Stimulated activated CD8-positive, alpha-beta memory T cell treated with anti-CD3 and anti-CD28 coated beads, Interleukin-12 subunit alpha, Interleukin-12 subunit beta, amount 100 ng/mL, for 24 hours (primary cell): ENCODE measurements around the gene SIPA1L3.

Source experiments
- DNase-seq: peaks from one replicate; pipeline ENCODE4 v3.0.0-alpha.2; 2020; ENCODE audit errors: extremely low read depth

The SIPA1L3 gene

DNA sequence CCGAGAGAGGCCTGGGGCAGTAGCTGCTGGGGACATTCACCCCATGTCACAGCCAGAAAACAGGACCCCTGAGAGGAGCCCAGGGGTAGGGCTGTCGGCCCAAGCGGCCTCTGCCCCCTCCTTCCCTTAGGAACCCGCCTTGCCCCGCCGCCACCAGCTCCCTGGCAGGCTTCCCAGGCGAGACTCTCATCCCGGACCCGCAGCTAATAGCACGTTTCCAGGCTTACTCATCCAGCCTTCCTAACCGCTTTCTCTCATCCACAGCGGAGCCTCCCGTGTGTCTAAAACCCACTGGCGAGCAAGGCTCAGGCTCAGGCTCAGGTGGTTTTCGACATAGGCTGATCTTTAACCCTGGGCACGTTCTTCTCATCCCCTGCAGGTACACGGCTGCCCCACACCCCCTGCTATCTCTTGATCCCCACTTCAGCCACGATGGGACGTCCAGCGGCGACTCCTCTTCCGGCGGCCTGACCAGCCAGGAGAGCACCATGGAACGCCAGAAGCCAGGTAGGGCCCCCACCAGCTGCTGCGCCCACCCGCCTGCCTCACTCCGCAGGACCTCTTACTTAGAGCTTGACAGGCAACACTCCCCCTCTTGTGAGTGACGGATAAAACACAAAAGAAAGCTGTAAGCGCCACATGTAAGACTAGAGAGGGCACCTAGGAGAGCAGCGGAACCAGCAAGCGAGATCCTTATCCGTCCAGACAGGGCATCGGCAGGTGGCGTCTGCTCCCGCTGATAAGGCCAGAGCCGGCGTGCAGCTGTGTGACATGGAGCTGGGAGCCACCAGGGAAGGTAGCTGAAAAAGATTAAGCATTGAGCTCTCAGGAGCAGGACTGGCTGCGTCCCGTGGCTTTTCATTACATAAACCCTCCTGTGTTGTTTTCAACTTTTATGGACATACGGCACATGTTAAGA, 245.7 kb downstream of the SIPA1L3 start:
- DNase-seq: no peak

DNA sequence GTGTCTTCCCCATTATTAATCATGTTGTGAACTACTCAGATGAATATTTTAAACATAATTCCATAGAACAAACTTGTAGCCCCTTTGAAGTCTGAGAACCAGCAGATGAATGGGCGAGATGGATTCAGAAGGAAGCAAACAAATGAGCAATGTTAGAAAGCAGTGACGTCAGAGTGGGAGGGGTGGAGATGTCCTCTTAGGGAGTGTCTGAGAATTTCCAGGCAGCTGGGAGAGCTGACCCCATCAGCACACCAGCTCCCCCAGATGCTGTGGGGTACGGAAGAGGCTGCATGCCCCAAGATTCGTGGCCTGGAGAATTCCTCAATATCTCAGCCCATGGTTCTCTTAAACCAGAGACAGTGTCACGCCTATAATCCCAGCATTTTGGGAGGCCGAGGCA, 248.4 kb downstream of the SIPA1L3 start:
- DNase-seq: no peak

DNA sequence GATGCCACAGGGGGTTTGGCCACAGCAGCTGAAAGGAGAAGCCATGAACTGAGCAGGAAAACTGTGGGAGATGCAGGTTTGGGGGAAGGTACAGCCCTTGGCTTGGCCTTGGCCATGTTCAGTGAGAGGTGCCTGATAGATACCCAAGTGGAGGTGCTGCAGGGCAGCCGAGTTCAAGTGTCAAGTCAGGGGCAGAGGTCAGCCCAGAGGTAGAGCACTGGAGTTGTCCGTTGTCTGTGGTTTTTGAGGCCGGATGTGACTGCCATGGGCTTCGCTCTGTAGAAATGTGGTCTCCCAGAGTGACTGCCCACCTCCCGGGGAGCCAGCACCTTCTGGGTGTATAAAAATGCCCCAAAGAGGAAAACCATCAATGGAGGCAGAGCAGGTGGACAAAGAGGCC, 251.7 kb downstream of the SIPA1L3 start:
- no peak for DNase-seq

DNA sequence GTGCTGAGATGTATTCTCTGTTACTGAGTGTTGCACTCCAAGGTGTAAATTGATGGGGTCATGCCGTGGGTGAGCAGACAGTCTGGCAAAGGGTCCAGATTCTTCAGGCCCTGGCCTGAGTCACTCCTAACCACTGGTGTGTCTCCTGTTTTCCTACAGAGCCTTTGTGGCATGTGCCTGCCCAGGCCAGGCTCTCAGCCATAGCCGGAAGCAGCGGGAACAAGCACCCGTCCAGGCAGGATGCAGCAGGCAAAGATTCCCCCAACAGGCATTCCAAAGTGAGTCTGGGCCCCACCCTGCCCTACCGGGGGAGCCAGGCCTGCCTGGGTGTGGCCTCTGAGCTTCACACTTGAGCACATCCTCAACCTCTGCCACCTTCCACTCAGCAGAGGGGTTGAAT, 255.1 kb downstream of the SIPA1L3 start:
- DNase-seq: no peak

DNA sequence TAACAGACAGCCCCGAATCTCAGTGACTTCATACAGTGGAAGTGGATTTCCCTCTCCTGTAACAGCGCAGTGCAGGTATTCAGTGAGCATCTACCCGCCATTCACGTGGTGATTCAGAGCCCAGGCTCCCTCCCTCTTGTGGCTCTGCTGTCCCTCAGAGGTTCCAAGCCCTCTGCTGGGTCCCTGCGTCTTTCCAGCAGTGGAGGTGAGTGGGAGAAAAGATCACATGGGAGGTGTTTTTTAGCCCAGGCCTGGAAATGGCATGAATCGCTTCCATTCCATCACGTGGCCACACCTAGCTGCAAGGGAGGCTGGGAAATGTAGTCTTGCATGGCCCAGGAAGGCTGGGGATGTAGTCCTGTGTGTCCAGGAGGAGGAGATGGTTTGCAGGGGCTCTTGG, 255.6 kb downstream of the SIPA1L3 start:
- DNase-seq: no peak

DNA sequence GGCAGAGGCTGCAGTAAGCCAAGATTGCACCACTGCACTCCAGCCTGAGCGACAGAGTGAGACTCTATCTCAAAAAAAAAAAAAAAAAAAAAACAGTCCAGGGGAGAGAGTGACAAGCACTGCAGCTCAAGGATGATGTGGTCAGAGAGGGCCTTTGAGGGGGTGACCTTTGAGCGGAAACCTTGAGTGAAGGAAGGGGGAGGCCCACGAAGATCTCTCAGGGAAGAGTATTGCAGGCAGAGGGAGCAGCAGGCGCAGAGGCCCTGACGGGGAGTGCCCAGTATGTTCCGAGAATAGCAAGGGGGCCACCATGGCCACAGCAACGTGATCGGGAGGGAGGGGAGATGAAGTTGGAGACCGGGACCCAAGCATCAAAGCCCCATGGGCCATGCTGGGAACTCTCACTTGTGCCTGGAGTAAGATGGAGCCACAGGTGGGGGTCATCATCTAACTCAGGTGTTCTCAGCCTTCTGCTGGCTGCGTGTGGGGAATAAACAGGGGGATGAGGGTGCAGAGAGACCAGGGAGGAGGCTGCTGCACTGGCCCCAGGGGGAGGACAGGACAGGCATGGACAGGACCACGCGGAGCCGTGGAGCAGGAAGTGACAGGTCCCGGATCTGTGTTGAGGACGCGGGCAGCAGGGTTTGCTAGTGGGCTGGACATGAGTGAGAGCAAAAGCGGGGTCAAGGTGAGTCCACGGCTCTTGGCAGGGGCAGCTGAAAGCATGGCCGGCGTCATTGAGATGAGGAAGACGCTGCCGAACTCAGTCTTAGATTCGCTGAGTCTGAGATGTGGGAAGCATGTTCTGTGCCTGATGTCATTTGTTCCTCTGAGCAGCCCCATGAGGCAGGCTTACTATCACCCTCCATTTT, 256.6 kb downstream of the SIPA1L3 start:
- DNase-seq: no peak

DNA sequence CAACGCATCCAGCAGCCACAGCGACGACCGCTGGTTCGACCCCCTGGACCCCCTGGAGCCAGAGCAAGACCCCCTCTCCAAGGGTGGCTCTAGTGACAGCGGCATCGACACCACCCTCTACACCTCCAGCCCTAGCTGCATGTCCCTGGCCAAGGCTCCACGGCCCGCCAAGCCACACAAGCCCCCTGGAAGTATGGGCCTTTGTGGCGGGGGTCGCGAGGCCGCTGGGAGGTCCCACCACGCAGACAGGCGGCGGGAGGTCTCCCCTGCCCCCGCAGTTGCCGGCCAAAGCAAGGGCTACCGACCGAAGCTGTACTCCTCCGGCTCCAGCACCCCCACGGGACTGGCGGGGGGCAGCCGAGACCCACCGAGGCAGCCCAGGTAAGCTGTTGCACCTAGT, 257.5 kb downstream of the SIPA1L3 start:
- DNase-seq: no peak

DNA sequence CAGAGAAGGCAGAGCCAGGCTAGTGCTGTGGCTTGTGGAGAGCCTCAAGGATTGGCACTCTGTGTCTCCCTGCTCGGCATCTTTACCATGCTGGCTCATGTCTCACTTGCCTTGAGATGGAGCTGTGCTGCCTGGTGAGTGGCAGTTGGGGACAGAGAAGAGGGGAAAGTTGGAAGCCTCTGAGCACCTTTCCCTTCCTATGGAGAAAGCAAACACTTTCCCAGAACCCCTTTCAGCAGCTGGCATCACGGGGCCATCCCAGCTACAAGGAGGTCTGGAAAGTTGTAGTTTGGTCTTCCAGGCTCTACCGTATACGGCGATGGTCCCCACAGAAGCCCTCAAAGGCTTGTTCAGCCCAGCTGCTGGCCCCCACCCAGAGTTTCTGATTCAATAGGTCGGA, 258.3 kb downstream of the SIPA1L3 start:
- no peak for DNase-seq

DNA sequence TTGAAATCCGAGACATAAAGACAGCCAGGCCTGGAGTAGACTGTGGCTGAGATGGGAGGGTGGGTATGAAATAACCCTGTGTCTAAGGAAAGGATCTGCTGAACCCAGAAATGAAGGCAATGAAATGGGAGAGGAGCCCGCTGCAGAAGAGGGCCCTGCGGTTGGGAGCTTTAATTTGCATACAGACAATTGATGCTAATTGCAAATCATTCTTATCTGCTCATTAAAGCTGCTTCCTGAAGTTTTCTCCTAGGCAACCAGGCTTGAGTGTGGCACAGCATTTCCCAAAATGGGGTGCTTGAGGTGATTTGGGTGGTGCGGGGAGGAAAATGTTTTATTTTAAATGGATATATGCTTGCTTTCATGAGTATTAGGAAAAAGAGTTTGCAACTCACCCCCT, 261.6 kb downstream of the SIPA1L3 start:
- no peak for DNase-seq

DNA sequence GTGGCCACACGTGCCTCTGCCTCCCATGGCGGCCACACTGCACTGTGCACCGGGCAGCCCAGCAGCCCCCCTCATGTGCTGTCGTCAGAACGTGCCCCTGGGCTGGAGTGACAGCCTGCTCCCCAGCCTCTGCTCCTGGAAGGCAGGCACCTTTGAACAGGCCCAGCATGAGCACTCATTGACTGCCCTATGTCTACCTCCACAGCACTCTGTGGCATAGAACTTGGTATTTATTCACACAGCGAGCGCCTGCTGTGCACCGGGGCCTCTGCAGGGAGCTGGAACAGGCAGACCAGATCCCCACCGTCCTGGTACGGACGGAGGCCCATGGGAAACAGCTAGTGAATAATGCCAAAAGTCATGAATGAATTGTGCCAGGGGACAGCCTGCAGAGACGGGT, 263.3 kb downstream of the SIPA1L3 start:
- no peak for DNase-seq

DNA sequence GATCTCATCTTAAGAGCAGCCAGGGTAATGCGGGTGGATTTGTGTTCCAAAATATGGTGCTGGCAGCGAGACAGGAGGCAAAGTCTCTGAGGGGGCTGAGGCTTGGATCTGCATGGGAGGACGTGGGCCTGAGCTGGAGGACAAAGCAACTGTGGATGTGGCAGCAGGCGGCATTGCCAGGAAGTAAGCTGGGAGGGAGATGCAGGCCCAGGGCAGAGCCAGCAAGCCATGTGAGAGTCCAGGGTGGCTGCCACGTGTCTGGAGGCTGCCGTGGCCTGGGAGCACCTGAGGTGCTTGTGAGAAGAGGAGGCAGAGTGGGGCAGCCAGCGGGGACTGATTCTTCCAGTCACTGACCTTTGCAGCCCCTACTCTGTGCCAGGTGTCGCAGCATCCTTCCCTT, 265.0 kb downstream of the SIPA1L3 start:
- no peak for DNase-seq

DNA sequence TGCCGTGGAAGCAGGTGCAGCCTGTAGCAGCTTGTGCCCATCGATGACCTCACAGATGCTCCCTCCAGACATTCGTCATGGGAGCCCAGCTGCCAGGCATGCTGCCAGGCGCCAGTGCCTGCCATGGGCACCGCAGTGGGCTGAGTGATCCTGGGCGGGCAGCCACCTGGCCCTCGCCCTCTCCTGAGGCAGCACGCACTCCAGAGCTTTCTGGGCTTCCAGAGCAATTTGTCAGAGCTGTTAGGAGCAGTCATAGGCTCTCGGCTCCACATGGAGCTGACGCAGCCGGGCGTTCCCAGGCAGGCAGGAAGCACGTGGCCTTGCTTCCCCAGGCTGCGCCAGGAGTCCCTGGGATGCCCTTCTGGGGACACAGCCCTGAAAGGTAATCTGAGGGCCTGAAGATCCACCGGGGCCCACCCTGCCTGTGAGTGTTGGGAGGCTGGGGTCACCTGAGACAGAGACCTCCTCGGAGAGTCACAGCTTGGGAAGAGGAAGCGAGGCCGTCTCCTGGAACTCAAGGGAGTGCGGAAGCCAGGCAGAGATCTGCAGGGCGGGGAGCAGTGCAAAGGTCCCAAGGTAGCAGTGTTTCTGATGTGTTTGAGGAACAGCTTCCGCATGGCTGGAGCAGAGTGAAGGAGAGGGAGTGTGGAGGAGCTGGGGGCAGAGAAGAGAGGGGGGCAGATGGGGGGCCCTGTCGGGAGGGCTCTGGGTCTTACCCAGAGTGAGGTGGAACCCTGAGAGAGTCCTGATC, 266.5 kb downstream of the SIPA1L3 start:
- no peak for DNase-seq

DNA sequence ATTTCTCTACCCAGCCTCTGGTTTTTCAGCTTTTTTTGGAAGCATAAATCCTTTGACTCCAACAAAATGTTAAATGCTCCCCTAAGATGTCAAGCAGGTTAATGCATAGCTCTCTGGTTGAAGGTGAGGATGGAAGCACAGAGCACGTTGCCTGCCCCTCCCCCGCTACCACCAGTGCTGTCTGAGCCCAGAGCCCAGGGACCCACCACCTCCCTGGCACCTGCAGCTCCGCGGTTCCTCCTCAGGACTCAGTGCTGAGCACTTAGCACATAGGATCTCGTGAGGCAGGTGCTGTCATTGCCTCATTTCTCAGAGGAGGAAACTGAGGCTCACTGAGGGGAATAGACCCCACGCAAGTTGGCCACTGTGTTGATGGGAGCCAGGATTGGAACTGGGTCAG, 268.4 kb downstream of the SIPA1L3 start:
- no peak for DNase-seq

DNA sequence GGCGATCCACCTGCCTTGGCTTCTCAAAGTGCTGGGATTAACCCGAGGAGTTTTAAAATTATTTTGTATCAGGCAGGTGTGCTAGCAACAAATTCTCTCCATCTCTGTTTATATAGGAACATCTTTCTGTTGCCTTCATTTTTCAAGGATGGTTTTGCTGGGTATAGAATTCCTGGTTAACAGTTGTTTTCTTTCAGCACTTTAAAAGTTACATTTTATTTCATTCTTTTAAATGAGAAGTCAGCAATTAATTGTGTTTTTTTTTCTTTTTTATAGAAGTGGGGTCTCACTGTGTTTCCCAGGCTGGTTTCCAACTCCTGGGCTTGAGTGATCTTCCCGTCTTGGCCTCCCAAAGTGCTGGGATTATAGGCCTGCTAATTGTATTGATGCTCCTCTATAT, 273.1 kb downstream of the SIPA1L3 start:
- no peak for DNase-seq

DNA sequence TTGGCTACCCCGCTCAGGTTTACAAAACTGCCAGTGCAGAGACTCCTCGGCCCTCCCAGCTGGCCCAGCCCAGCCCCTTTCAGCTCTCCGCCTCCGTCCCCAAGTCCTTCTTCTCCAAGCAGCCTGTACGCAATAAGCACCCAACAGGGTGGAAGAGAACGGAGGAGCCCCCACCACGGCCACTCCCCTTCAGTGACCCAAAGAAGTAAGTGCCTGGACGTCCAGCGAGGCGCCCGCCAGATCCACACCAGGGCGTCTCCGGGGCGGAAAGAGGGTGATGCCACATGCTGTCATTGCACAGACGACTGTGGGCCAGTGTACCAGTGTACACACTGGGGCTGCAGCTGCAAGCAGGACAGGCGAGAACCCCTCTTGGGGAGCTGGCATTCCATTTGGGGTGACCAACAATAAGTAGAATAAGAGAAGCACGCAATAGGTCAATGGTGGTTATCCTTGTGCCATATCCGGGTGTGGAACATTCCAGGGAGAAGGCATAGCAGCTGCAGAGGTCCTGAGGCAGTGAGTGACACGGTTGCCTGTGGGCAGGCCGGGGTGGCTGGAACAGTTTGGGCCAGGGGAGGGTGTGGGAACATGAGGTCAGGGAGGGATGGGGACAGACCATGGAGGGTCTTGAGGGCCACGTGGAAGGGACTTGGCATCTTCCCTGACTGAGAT, 275.7 kb downstream of the SIPA1L3 start:
- no peak for DNase-seq

DNA sequence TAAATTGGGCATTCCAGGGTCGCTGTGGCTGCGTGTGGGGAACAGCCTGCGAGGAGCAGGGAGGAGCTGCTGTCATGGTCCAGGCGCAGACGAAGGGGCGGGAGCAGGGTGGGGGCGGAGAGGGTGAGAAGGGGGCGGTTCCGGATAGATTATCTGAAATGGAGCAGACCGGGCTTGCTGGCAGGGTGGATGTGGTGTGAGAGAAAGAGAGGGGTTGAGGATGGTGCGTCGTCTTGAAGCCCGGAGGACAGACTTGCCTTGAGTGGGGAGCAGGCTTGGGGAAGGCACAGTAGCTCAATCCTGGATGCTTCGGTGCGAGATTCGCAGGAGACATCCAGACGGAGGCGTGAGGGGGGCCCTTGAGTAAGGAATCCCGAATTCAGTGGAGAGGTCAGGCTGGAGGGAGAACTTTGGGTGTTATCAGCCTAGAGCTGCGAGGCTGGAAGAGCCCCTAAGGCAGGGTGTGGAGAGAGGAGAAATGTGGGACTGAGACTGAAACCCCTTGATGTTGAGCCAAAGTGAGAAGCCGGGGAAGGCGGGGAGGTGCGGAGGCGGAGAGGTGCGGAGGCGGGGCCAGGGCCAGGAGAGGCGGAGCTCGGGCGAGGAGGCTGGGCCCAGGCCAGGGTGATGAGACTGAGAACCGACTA, 276.4 kb downstream of the SIPA1L3 start:
- no peak for DNase-seq

DNA sequence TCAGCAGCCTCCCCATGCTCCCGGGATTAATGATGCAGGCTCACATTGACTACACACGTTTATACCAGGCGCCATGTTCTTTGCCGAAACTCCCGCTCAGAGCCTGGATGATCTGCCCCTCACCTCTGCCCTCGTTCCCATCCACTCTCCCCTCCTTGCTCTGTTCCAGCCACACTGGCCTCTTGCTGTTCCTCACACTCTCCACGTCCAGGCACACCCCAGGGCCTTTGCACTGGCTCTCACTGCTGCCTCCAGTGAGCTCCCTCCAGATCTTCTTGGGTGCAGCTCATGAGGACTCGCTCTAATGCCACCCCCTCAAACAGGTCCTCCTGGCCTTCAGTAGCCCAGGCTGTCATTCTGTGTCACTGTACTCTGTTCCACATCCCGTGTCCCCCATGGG, 277.8 kb downstream of the SIPA1L3 start:
- no peak for DNase-seq

DNA sequence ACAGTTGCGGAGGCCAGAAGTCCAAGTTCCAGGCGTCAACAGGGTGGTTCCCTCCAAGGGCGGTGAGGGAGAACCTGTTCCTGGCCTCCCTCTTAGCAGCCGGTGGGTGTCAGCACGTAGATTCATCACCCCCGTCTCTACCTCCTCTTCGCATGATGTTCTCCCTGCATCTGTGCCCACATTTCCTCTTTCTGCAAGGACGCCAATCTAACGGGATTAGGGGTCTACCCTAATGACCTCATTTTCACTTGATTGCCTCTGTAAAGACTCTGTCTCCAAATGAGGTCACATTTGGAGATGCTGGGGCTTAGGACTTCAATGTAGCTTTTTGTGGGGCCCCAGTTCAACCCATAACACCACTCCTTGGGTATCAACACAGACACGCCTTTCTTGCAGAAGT, 278.6 kb downstream of the SIPA1L3 start:
- DNase-seq: no peak

DNA sequence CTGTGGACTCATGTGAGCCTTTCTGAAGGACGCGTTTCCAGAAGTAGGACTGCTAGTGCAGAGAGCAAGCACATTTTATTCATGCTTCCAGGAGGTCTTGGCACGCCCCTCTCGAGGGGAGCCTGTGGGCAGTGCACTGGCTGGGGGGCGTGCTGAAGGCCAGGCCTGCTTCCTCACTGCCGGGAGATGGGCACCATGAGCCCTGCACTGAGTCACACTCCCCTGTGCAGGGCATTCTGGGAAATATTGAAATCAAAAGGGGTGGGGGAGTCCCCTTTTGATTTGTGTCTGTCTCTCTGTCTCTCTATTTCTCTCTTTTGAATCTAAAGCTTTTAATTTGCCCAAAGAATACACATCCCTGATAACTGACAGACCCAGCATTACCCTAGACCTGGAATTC, 283.1 kb downstream of the SIPA1L3 start:
- no peak for DNase-seq

DNA sequence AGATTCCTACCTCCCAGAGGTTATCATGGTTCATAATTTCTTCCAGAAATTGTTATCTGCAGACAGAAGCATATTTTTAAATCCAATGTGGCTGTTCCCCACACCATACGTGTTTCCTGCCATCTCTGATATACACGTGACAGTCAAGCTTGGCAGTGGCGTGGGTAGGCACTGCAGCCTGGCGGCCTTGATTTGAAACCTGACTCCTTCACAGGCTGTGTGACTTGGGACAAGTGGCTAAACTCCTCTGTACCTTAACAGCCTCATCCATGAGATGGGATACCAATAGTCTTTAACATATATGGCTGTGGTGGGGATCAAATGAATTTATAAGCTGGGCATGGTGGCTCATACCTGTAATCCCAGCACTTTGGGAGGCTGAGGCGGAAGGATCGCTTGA, 283.8 kb downstream of the SIPA1L3 start:
- no peak for DNase-seq

DNA sequence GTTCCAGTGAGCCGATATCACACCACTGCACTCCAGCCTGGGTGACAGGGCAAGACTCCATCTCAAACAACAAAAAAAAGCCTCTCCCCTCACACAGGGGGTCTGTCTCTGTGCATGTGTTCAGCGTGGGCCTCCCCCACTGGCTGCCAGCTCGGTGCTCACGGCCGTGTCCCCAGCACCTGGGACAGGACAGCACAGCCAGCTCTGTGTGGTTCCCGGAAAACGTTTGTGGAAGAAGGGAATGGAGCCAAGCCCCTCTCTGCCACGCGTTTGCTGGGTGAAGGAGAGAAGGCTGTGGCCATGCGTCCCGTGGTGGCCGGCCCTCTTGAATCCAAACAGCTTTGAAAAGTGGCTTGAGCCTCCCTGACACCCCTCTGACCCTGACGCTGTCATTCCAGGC, 284.7 kb downstream of the SIPA1L3 start:
- no peak for DNase-seq
